KOPT-K1 (cell line): ENCODE data around the gene CAPN12.

Experiments used
- H3K27ac ChIP-seq: fragments of 200-600 bp; sonication (generic); 2 replicates; pipeline ENCODE4 v1.5.1; 2016; ENCODE audit warnings: antibody characterized with exemption, mild to moderate bottlenecking, low read depth, low read length; ENCODE audit not compliant: poor library complexity, severe bottlenecking
- H3K36me3 ChIP-seq: fragments of 200-600 bp; sonication (generic); 2 replicates; pipeline ENCODE4 v1.5.1; 2017; ENCODE audit warnings: antibody characterized with exemption, mild to moderate bottlenecking, low read length, moderate library complexity; ENCODE audit not compliant: insufficient read depth
- H3K9me3 ChIP-seq: fragments of 200-600 bp; sonication (generic); 2 replicates; pipeline ENCODE4 v1.5.1; 2017; ENCODE audit warnings: antibody characterized with exemption, low read length, mild to moderate bottlenecking; ENCODE audit not compliant: insufficient read depth, poor library complexity, severe bottlenecking

CAPN12 gene

DNA sequence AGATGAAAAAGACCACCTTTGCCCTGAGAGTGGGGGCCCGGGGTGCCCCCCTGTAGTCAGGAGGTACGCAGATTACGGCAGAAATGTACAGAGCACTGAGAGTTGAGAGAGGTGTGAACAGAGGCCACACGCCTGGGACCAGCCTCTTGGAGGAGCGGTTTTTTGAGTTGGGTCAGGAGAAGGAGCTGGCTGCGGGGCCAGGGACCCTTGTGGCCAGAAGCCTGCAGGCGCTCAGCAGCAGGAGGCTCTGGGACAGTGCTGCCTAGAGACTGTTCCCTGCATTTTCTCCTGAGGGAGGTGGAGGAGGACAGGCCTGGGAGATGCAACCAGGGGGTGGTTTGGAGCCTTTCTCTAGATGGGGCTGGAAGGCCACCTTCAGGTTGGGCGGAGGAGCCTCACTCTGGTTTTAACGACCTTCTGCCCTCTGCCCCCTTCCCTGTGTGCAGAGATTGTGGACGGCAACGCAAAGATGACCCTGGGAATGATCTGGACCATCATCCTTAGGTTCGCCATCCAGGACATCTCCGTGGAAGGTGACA, 39.7 kb downstream of the CAPN12 start:
- H3K9me3 ChIP-seq, result no peaks in the 10 kb centered on the region
- H3K36me3 ChIP-seq, result peaks cover 84% of the 10 kb centered on the region; the same call in 1 of the 2 replicates
- no peak overlapping the region for H3K27ac ChIP-seq

- H3K9me3 ChIP-seq, result no peaks in the 10 kb centered on the region
- H3K27ac ChIP-seq, result no peak overlapping the region
- H3K36me3 ChIP-seq, result peaks cover 74% of the 10 kb centered on the region; the same call in 1 of the 2 replicates
Measured at GRCh38 chr19:38703509-38703908, 40.8 kb downstream of the CAPN12 start.

DNA sequence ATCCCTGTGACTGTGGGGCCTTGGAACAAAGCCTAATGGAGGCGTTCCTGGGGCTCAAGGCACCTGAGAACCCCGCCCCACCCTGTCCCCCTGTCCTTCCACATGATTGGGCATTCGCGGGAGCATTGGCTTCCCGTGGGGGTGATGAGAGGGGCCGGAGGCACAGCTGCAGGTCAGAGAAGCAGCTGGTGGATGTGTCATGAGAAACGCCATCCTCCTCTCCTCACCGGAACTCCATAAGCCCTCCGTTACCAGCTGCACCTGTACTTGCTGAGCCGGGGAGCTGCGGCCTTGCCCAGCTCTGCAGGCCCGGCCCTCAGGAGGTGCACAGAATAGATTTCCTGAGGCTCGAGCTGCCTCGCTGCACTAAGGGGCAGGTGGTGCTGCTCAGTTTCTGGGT, 42.0 kb downstream of the CAPN12 start:
- Histone ChIP-seq H3K27ac (no peak overlapping the region), H3K36me3 (peaks cover 61% of the 10 kb centered on the region; the same call in 1 of the 2 replicates), H3K9me3 (no peaks in the 10 kb centered on the region)

GRCh38 chr19:38701455-38702063, 42.7 kb downstream of the CAPN12 start:
- Histone ChIP-seq H3K27ac (no peak overlapping the region), H3K9me3 (no peaks in the 10 kb centered on the region), H3K36me3 (peaks cover 54% of the 10 kb centered on the region; the same call in 1 of the 2 replicates)

DNA sequence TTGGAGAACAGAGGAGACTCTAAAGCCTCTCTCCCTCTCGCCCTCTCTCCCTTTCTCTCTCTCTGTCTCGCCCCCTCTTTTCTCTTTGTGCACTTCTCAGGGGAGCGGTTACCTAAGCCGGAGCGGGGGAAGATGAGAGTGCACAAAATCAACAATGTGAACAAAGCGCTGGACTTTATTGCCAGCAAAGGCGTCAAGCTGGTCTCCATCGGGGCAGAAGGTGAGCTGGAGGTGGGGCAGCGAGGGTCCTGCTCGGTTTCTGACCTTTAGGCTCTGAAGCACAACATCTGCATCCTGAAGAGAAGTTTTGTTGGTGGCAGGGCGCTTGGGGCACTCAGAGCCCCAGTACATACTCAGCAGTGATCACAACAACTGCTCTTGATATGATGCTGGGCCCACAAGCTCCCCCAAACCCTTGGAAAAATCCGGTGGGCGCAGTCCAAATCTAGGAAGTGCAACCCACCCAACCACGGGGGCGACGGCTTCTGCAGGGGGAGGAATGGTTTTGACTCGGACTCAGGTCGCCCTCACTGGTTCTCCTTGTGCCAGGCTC, 43.3 kb downstream of the CAPN12 start:
- Histone ChIP-seq H3K27ac (no peak overlapping the region), H3K9me3 (no peaks in the 10 kb centered on the region), H3K36me3 (peaks cover 48% of the 10 kb centered on the region; the same call in 1 of the 2 replicates)

GRCh38 chr19:38700350-38700901, 43.8 kb downstream of the CAPN12 start:
- Histone ChIP-seq H3K27ac (no peak overlapping the region), H3K36me3 (peaks cover 43% of the 10 kb centered on the region; the same call in 1 of the 2 replicates), H3K9me3 (no peaks in the 10 kb centered on the region)

GRCh38 chr19:38699647-38700349, 44.5 kb downstream of the CAPN12 start:
- Histone ChIP-seq H3K27ac (no peak overlapping the region), H3K9me3 (no peaks in the 10 kb centered on the region), H3K36me3 (peaks cover 37% of the 10 kb centered on the region; the same call in 1 of the 2 replicates)

DNA sequence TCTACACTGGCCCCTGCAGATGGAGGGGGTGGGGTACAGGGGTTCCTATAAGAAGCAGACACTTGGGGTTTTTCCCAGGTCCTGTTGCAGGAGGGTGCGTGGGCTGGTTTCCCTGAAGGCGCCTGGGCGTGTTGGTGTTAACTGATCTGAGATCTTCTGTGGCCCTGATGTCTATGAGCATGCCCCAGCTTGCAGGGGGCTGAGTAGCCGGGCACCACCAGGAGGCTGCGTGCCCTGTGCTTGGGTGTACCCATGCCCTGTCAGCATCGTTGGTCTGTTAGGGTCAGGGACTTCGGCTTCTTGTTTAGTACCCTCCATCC, 45.3 kb downstream of the CAPN12 start:
- Histone ChIP-seq H3K36me3 (peaks cover 32% of the 10 kb centered on the region; the same call in 1 of the 2 replicates), H3K27ac (no peak overlapping the region), H3K9me3 (no peaks in the 10 kb centered on the region)

GRCh38 chr19:38698225-38699026, 45.8 kb downstream of the CAPN12 start:
- H3K27ac ChIP-seq, result no peak overlapping the region
- no peaks in the 10 kb centered on the region for H3K9me3 ChIP-seq
- H3K36me3 ChIP-seq, result peaks cover 27% of the 10 kb centered on the region; the same call in 1 of the 2 replicates

DNA sequence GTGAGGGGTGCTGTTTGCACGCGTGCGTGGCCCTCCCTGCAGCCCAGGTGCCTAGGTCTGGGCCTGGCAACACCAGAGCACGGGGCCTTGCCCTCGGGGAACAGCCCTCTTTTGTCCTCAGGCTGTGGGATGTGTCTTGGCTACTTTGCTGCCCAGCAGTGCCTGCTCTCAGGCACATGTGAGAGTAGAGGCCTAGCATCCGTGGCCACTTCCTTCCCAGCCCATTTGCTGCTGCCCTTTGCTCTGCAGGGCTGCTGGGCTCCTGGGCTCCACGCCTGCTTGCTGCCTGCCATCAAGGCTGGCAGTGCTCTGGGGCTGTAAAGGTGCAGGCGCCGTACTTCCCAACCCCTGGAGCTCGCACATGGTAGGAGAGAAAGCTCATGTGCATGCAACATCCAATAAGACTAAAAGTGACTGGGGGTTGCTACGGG, 46.6 kb downstream of the CAPN12 start:
- Histone ChIP-seq H3K27ac (no peak overlapping the region), H3K9me3 (no peaks in the 10 kb centered on the region), H3K36me3 (peaks cover 24% of the 10 kb centered on the region; the same call in 1 of the 2 replicates)

DNA sequence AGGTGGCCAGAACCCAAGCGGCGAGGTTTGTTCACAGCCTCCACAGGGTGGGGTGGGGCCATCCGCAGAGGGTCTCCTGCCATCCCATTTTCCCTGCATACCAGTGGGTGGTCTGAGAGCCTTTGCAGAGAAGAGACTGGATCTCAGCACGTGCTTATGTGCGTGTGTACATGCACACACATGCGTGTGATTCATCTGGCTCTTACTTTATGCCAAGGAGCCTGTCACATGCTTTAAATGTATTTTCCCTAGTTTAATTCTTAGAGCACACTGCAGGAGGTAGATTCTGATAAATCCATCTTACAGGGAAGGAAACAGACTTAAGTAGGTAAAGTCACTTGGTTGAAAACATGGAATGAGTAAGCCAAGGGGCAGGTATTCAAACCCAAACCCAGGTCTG, 47.1 kb downstream of the CAPN12 start:
- H3K9me3 ChIP-seq, result no peaks in the 10 kb centered on the region
- H3K27ac ChIP-seq, result no peak overlapping the region
- H3K36me3 ChIP-seq, result peaks cover 19% of the 10 kb centered on the region; the same call in 1 of the 2 replicates

GRCh38 chr19:38696729-38697055, 47.6 kb downstream of the CAPN12 start:
- Histone ChIP-seq H3K27ac (no peak overlapping the region), H3K36me3 (peaks cover 14% of the 10 kb centered on the region; the same call in 1 of the 2 replicates), H3K9me3 (no peaks in the 10 kb centered on the region)

DNA sequence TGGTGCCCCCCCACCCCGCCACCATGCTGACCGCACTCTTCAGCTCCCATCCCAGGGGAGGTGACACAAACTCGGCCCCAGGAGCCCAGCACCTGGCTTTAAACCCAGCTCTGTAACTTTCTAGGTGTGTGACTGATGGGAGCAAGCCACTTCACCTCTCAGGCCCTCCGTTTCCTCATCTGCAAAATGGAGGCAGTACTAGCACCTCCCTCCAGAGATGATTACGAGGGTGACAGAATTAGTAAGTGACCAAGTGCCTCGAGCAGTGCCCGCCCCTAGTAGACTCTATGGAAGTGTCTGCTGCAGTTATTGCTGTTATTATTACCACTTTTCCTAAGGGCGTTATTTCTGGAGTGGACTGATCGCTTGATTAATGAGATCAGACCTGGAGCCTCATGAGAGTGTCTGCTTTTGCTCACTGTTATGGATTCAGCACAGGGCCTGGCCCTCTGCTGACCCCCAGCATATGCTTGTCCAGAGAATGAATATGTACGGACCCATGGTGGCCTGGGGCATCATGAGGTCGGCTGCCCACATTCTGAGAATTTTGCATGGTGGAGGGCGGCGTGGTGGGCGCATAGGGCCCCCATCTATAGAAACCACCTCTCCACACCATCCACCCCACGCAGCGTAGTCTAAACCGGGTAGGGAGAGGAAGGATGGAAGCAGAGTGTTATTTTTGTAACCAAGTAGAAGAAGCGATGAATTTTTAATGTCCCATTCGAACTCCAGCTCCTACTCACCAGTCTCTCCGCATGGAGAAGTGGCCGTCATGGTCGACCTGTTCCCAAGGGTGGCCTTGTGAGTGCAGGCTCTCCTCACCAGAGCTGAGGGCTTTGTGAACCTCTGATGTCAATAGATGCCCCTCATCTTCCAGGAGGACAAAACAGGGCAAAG, 48.2 kb downstream of the CAPN12 start:
- Histone ChIP-seq H3K36me3 (peaks cover 8% of the 10 kb centered on the region; the same call in 1 of the 2 replicates), H3K9me3 (no peaks in the 10 kb centered on the region), H3K27ac (no peak overlapping the region)

GRCh38 chr19:38695317-38695683, 49.0 kb downstream of the CAPN12 start:
- H3K9me3 ChIP-seq, result no peaks in the 10 kb centered on the region
- 0 out of 2 replicates have a peak, but pooled peaks cover under 1% of the 10 kb centered on the region for H3K36me3 ChIP-seq
- H3K27ac ChIP-seq, result no peak overlapping the region
